Activated B cell treated with CpG ODN at 0.5 μM for 24 hours (primary cell): ENCODE measurements around the gene POT1. TPM values are rescaled to one million over a fixed set of nuclear protein-coding genes. Genes with fewer than 3 reads are reported as not detected.

Experiments used
- ATAC-seq: fragments of 200-7000 bp; cut with Tn5 transposase; one replicate; pipeline ENCODE4 v1.10.0; 2021; ENCODE audit warnings: low read depth, mild to moderate bottlenecking, moderate library complexity
- CTCF ChIA-PET: fragments of 350-600 bp; sonication (Branson Sonifier 250); formaldehyde crosslinking; loops from one replicate; lab custom pipeline; 2021; ENCODE audit warnings: antibody characterized with exemption; lab: Charles Lee
- POLR2A ChIA-PET: fragments of 350-600 bp; sonication (Branson Sonifier 250); formaldehyde crosslinking; loops from one replicate; lab custom pipeline; 2021; ENCODE audit warnings: antibody characterized with exemption; lab: Charles Lee
- DNase-seq: peaks from one replicate; pipeline ENCODE4 v3.0.0; 2022
- H3K27ac Mint-ChIP-seq: one replicate; pipeline ENCODE4 v1.8.0; 2020; ENCODE audit warnings: mixed read lengths
- H3K27me3 Mint-ChIP-seq: one replicate; pipeline ENCODE4 v1.8.0; 2021; ENCODE audit warnings: mixed read lengths
- H3K36me3 Mint-ChIP-seq: one replicate; pipeline ENCODE4 v1.8.0; 2021; ENCODE audit warnings: low read depth, mixed read lengths
- H3K4me1 Mint-ChIP-seq: one replicate; pipeline ENCODE4 v1.8.0; 2021; ENCODE audit warnings: mixed read lengths
- H3K4me3 Mint-ChIP-seq: one replicate; pipeline ENCODE4 v1.8.0; 2020; ENCODE audit warnings: mild to moderate bottlenecking, mixed read lengths
- H3K9me3 Mint-ChIP-seq: one replicate; pipeline ENCODE4 v1.8.0; 2020; ENCODE audit warnings: mixed read lengths
- CTCF ChIP-seq: fragments of 200-600 bp; IDR thresholded peaks from one replicate; pipeline ENCODE4 v1.8.0; 2022; ENCODE audit warnings: antibody characterized with exemption, mild to moderate bottlenecking
- intact Hi-C: fragments of 100-400 bp; cut with micrococcal nuclease; formaldehyde crosslinking; loops from one replicate; pipeline ENCODE4 v1.15.1; 2024
- total RNA-seq: library from RNA; stranded (reverse); gene quantifications from 2 replicates; pipeline ENCODE4 v1.2.3, GENCODE V29; 2022

The POT1 gene
- total RNA-seq, 1 donor from 2014 or later = 26.8 TPM

- no peak for ATAC-seq
- TF ChIP-seq CTCF = no peak
- CTCF ChIA-PET = no interaction called here
These were observed 15.3 kb downstream of the POT1 start for GRCh38 chr7:124914298-124914697.

GRCh38 chr7:124912972-124913371 is 16.7 kb downstream of the POT1 start:
- ChIA-PET CTCF (no interaction called here), POLR2A (no interaction called here)
- H3K4me3 Mint-ChIP-seq = no peak overlapping the region
- H3K4me1 Mint-ChIP-seq = no peaks in the 10 kb centered on the region
- H3K27me3 Mint-ChIP-seq = no peaks in the 10 kb centered on the region
- H3K9me3 Mint-ChIP-seq = no peaks in the 10 kb centered on the region
- intact Hi-C loops = no loop called here
- no peak for ATAC-seq
- H3K36me3 Mint-ChIP-seq = peaks cover 24% of the 10 kb centered on the region
- no peak overlapping the region for H3K27ac Mint-ChIP-seq
- DNase-seq = no peak
- no peak for TF ChIP-seq CTCF

More at GRCh38 chr7:124914298-124914697, 15.3 kb downstream of the POT1 start:
- Mint-ChIP-seq H3K36me3 (peaks cover 28% of the 10 kb centered on the region), H3K27ac (no peak overlapping the region), H3K4me1 (no peaks in the 10 kb centered on the region), H3K4me3 (no peak overlapping the region), H3K9me3 (no peaks in the 10 kb centered on the region), H3K27me3 (no peaks in the 10 kb centered on the region)
- no peak for DNase-seq
- intact Hi-C loops = no loop called here
- POLR2A ChIA-PET = interaction anchor here (0.6 kb wide), 1 partner anchor 10 kb away, joined by 3 read pairs; no protein-coding TSS in a partner anchor

- intact Hi-C loops = no loop called here
- TF ChIP-seq CTCF = no peak
- CTCF ChIA-PET = no interaction called here
- POLR2A ChIA-PET = no interaction called here
- Mint-ChIP-seq H3K27ac (no peak overlapping the region), H3K27me3 (no peaks in the 10 kb centered on the region), H3K4me3 (no peak overlapping the region), H3K4me1 (peaks cover 6% of the 10 kb centered on the region), H3K36me3 (peaks cover 25% of the 10 kb centered on the region), H3K9me3 (no peaks in the 10 kb centered on the region)
- no peak for DNase-seq
- ATAC-seq = no peak
These were observed 19.8 kb downstream of the POT1 start for GRCh38 chr7:124909808-124910207.

GRCh38 chr7:124908259-124908658 is 21.4 kb downstream of the POT1 start:
- peaks cover 19% of the 10 kb centered on the region for H3K4me1 Mint-ChIP-seq
- no peaks in the 10 kb centered on the region for H3K9me3 Mint-ChIP-seq
- DNase-seq = no peak
- no peak for TF ChIP-seq CTCF
- intact Hi-C loops = no loop called here
- no peak overlapping the region for H3K27ac Mint-ChIP-seq
- peaks cover 16% of the 10 kb centered on the region for H3K36me3 Mint-ChIP-seq
- H3K4me3 Mint-ChIP-seq = no peak overlapping the region
- POLR2A ChIA-PET = no interaction called here
- H3K27me3 Mint-ChIP-seq = no peaks in the 10 kb centered on the region
- no peak for ATAC-seq
- CTCF ChIA-PET = no interaction called here

GRCh38 chr7:124907490-124907889 is 22.1 kb downstream of the POT1 start:
- peaks cover 19% of the 10 kb centered on the region for H3K4me1 Mint-ChIP-seq
- DNase-seq = no peak
- no peak overlapping the region for H3K27ac Mint-ChIP-seq

More at GRCh38 chr7:124907490-124907889, 22.1 kb downstream of the POT1 start:
- H3K9me3 Mint-ChIP-seq = no peaks in the 10 kb centered on the region
- no peak for TF ChIP-seq CTCF
- H3K36me3 Mint-ChIP-seq = peaks cover 9% of the 10 kb centered on the region
- intact Hi-C loops = no loop called here
- ChIA-PET CTCF (no interaction called here), POLR2A (no interaction called here)
- H3K4me3 Mint-ChIP-seq = no peak overlapping the region
- no peak for ATAC-seq
- no peaks in the 10 kb centered on the region for H3K27me3 Mint-ChIP-seq
